K562 (cell line): ENCODE measurements around the gene STYXL1. TPM values are rescaled to one million over a fixed set of nuclear protein-coding genes. Genes with fewer than 3 reads are reported as not detected.

Source experiments
- ATF7 ChIP-seq: fragments of 450-650 bp; IDR thresholded peaks from 2 replicates; pipeline ENCODE4 v1.7.1; 2014; ENCODE audit warnings: mild to moderate bottlenecking, moderate library complexity
- CBFA2T2 ChIP-seq: fragments of 450-650 bp; conservative IDR thresholded peaks from 2 replicates; pipeline ENCODE4 v1.6.1; 2017; ENCODE audit warnings: mild to moderate bottlenecking
- DMBX1 ChIP-seq: fragments of 250-450 bp; sonication (Bioruptor Pico); IDR thresholded peaks from 2 replicates; pipeline ENCODE4 v1.8.0; 2022; ENCODE audit warnings: inconsistent platforms, mild to moderate bottlenecking, moderate library complexity, borderline replicate concordance
- E2F1 ChIP-seq: sonication (generic); formaldehyde crosslinking; IDR thresholded peaks from 2 replicates; pipeline ENCODE4 v1.8.1; 2023; ENCODE audit warnings: mild to moderate bottlenecking, missing genetic modification reagents, moderate library complexity
- IRF1 ChIP-seq: sonication (generic); formaldehyde crosslinking; IDR thresholded peaks from 2 replicates; pipeline ENCODE4 v1.8.0; 2022; ENCODE audit warnings: missing genetic modification reagents, mild to moderate bottlenecking, borderline replicate concordance
- KDM1A ChIP-seq, 2 experiments: fragments of 450-650 bp; IDR thresholded peaks; 2 replicates each; pipeline ENCODE4 v1.6.1; 2016; ENCODE audit warnings: mild to moderate bottlenecking in 2 of 2
- LEF1 ChIP-seq: fragments of 450-650 bp; IDR thresholded peaks from 2 replicates; pipeline ENCODE4 v1.6.1; 2016; ENCODE audit warnings: mild to moderate bottlenecking
- MAFG ChIP-seq: fragments of 450-650 bp; conservative IDR thresholded peaks from 2 replicates; pipeline ENCODE4 v1.6.1; 2016; ENCODE audit warnings: missing genetic modification characterization, missing compliant biosample characterization
- MBD1 ChIP-seq: fragments of 250-450 bp; sonication (Bioruptor Pico); IDR thresholded peaks from 2 replicates; pipeline ENCODE4 v1.8.0; 2022; ENCODE audit warnings: inconsistent platforms
- NCOA2 ChIP-seq, 2 experiments: fragments of 450-650 bp; IDR thresholded peaks; 2 replicates each; pipeline ENCODE4 v1.6.1; 2018; ENCODE audit warnings: mild to moderate bottlenecking in 2 of 2, moderate library complexity in 1 of 2; ENCODE audit not compliant: partially characterized antibody in 2 of 2
- NCOA6 ChIP-seq: fragments of 450-650 bp; IDR thresholded peaks from 2 replicates; pipeline ENCODE4 v1.6.1; 2017; ENCODE audit warnings: mild to moderate bottlenecking
- NFYB ChIP-seq: IDR thresholded peaks from 2 replicates; pipeline ENCODE4 v1.6.1; 2011; ENCODE audit warnings: mild to moderate bottlenecking, moderate library complexity; ENCODE audit not compliant: insufficient read length; ENCODE audit errors: extremely low read depth
- PBX2 ChIP-seq, 2 experiments: IDR thresholded peaks in 1 of 2; conservative IDR thresholded peaks in 1 of 2; 2 replicates each; pipeline ENCODE4 v1.6.1; 2016; ENCODE audit warnings: low read depth in 2 of 2, mild to moderate bottlenecking in 1 of 2, missing compliant biosample characterization in 1 of 2, missing genetic modification characterization in 1 of 2, moderate library complexity in 1 of 2
- POLR2G ChIP-seq: fragments of 200-400 bp; formaldehyde crosslinking; IDR thresholded peaks from 2 replicates; pipeline ENCODE4 v1.6.1; 2017; ENCODE audit warnings: low read depth, mild to moderate bottlenecking, antibody characterized with exemption, low read length, moderate library complexity
- PRMT5 ChIP-seq: sonication (generic); formaldehyde crosslinking; IDR thresholded peaks from 2 replicates; pipeline ENCODE4 v1.5.0; 2020; ENCODE audit warnings: missing genetic modification reagents
- ZNF23 ChIP-seq: fragments of 250-450 bp; sonication (Bioruptor Pico); IDR thresholded peaks from 2 replicates; pipeline ENCODE4 v1.4.0; 2020; ENCODE audit warnings: mild to moderate bottlenecking
- ZNF274 ChIP-seq: IDR thresholded peaks from 2 replicates; pipeline ENCODE4 v1.6.1; 2011; ENCODE audit warnings: low read depth, mild to moderate bottlenecking, low read length, moderate library complexity, borderline replicate concordance
- ZNF316 ChIP-seq: fragments of 450-650 bp; IDR thresholded peaks from 2 replicates; pipeline ENCODE4 v1.6.1; 2016
- ZNF354B ChIP-seq: fragments of 250-450 bp; sonication (Bioruptor Pico); IDR thresholded peaks from 2 replicates; pipeline ENCODE4 v1.4.0; 2020
- ZNF589 ChIP-seq: fragments of 200-800 bp; sonication (Bioruptor generic); IDR thresholded peaks from 2 replicates; pipeline ENCODE4 v1.6.1; 2016; ENCODE audit warnings: low read depth, missing genetic modification characterization, missing compliant biosample characterization
- polyA plus RNA-seq, 8 experiments: library from polyadenylated mRNA; depleted of rRNA in 4 of 8; stranded (reverse) in 5 of 8; unstranded in 3 of 8; fragments of >200 nt; fragmentation: Nextera tagmentation in 2 of 8; fragmentation: Illumina TruSeq in 1 of 8; extraction: Ambion mirVana in 2 of 8; extraction: Trizol in 1 of 8; gene quantifications; 2 replicates each; pipeline versions ENCODE4 v1.2.1 to v1.2.3, GENCODE V29; 2011 to 2014; ENCODE audit warnings: inconsistent platforms in 1 of 8, missing spikeins in 1 of 8
- total RNA-seq, 7 experiments: library from RNA; depleted of rRNA in 6 of 7; stranded (reverse); fragments of >200 nt in 6 of 7; fragmentation: Illumina TruSeq in 2 of 7; extraction: Trizol in 2 of 7; gene quantifications; 2 replicates each; pipeline versions ENCODE4 v1.2.1 to v1.2.3, GENCODE V29; 2011 to 2021; ENCODE audit warnings: low replicate concordance in 1 of 7

STYXL1 gene
- total and polyA plus RNA-seq, 9 of the 15 experiments (the other 6 are each of a cell fraction or from before 2014, with no cell fraction given): 36.5 to 97.2 (median 49.9) TPM

GRCh38 chr7:76047811-76048667 lies at the start of gene STYXL1, which contains the start of gene MDH2 (continued):
- no peak for TF ChIP-seq NCOA2 (IDR thresholded peaks at IDR 0.05; ENCODE audit: partially characterized antibody in 2 of 2)
- no peak for TF ChIP-seq KDM1A (IDR thresholded peaks at IDR 0.05)
- no peak for TF ChIP-seq MAFG (tag)
- TF ChIP-seq NFYB: no peak
- no peak for TF ChIP-seq PBX2 (CRISPR knock-in tag; IDR thresholded peaks at IDR 0.05; ENCODE audit: low read depth)
- no peak for TF ChIP-seq PBX2 (tag; conservative IDR thresholded peaks at IDR 0.05; ENCODE audit: low read depth)
- no peak for TF ChIP-seq ZNF354B (CRISPR knock-in tag)
- no peak for TF ChIP-seq ZNF23 (CRISPR knock-in tag)
- peak; percentile 100 for TF ChIP-seq POLR2G
- no peak; the same call in 1 of the 2 replicates for TF ChIP-seq DMBX1 (CRISPR knock-in tag)
- TF ChIP-seq E2F1 (CRISPR knock-in tag): peak; percentile 67; the same call in 1 of the 2 replicates
- no peak for TF ChIP-seq CBFA2T2
- no peak; the same call in 1 of the 2 replicates for TF ChIP-seq IRF1
- TF ChIP-seq ATF7: peak; percentile 85
- TF ChIP-seq ZNF589: no peak
- no peak for TF ChIP-seq NCOA6
- TF ChIP-seq ZNF316: peak; percentile 33; the same call in 1 of the 2 replicates
- TF ChIP-seq LEF1: no peak
- TF ChIP-seq ZNF274: peak; percentile 54; the same call in 1 of the 2 replicates
- peak; percentile 73; the same call in 1 of the 2 replicates for TF ChIP-seq PRMT5 (CRISPR knock-in tag)
- no peak for TF ChIP-seq MBD1 (CRISPR knock-in tag)
